Brain microvascular endothelial cell (primary cell): ENCODE results near the gene SMIM44.

Experiments used
- DNase-seq: peaks from one replicate; pipeline ENCODE4 v3.0.0-alpha.2; 2020
- H3K27ac ChIP-seq: fragments of 250-450 bp; sonication (Bioruptor Pico); 2 replicates; pipeline ENCODE4 v1.5.1; 2020; ENCODE audit warnings: mild to moderate bottlenecking, moderate library complexity
- H3K27me3 ChIP-seq: fragments of 250-450 bp; sonication (Bioruptor Pico); replicated peaks from 2 replicates; pipeline ENCODE4 v1.5.1; 2020; ENCODE audit warnings: mild to moderate bottlenecking
- H3K36me3 ChIP-seq: fragments of 250-450 bp; sonication (Bioruptor Pico); replicated peaks from 2 replicates; pipeline ENCODE4 v1.5.1; 2020; ENCODE audit warnings: mild to moderate bottlenecking
- H3K4me3 ChIP-seq: 2 replicates; pipeline ENCODE4 v1.5.1; 2011; ENCODE audit warnings: low read depth, mild to moderate bottlenecking, control low read depth, low read length, moderate library complexity
- in situ Hi-C: cut with HindIII; loops from 2 replicates; pipeline ENCODE4 v1.10.0; 2017; ENCODE audit warnings: low sequenced_read_pairs, low pct_ligation_motif_present
- TF ChIP-seq, protein P1 (sequence below): IDR thresholded peaks from 2 replicates; pipeline ENCODE4 v1.5.1; 2011; ENCODE audit warnings: low read depth, mild to moderate bottlenecking, moderate library complexity, low read length, control low read depth, inconsistent platforms; ENCODE audit errors: missing control alignments

Gene SMIM44

DNA sequence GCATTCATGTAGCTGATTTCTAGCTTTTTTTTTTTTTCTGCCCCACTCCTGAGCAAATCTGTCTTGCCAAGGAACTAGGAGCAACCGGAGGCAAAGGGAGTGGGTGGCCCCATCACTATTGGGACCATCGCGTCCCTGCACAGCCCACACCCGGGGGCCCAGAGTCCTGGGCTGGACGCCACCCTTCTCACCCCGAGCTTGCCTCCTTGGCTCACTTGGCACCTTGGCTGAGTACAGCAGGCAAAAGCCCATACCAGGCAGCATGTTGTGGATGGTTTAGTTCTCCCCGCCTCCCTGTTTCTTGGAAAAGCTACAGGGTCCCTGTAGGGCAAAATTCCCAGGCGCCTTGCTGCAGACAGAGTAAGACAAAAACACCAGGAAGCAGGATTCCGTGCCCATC lies 16.6 kb downstream of the SMIM44 start:
- H3K27ac ChIP-seq = no peak overlapping the region
- no peaks in the 10 kb centered on the region for H3K27me3 ChIP-seq
- DNase-seq = no peak
- in situ Hi-C loops = loop anchor here (10.0 kb wide), 1 partner anchor 142 kb away; no protein-coding TSS in a partner anchor
- H3K36me3 ChIP-seq = peaks cover 14% of the 10 kb centered on the region
- no peak overlapping the region for H3K4me3 ChIP-seq
- TF ChIP-seq, protein P1, sequence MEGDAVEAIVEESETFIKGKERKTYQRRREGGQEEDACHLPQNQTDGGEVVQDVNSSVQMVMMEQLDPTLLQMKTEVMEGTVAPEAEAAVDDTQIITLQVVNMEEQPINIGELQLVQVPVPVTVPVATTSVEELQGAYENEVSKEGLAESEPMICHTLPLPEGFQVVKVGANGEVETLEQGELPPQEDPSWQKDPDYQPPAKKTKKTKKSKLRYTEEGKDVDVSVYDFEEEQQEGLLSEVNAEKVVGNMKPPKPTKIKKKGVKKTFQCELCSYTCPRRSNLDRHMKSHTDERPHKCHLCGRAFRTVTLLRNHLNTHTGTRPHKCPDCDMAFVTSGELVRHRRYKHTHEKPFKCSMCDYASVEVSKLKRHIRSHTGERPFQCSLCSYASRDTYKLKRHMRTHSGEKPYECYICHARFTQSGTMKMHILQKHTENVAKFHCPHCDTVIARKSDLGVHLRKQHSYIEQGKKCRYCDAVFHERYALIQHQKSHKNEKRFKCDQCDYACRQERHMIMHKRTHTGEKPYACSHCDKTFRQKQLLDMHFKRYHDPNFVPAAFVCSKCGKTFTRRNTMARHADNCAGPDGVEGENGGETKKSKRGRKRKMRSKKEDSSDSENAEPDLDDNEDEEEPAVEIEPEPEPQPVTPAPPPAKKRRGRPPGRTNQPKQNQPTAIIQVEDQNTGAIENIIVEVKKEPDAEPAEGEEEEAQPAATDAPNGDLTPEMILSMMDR = no peak

- no peak overlapping the region for H3K27ac ChIP-seq
- in situ Hi-C loops = loop anchor here (10.0 kb wide), 1 partner anchor 141 kb away; no protein-coding TSS in a partner anchor
- TF ChIP-seq, protein P1 = peak; percentile 21
- H3K4me3 ChIP-seq = no peak overlapping the region
- no peaks in the 10 kb centered on the region for H3K27me3 ChIP-seq
- peaks cover 20% of the 10 kb centered on the region for H3K36me3 ChIP-seq
- no peak for DNase-seq
Measured at GRCh38 chr19:3465552-3465951, 17.7 kb downstream of the SMIM44 start.

DNA sequence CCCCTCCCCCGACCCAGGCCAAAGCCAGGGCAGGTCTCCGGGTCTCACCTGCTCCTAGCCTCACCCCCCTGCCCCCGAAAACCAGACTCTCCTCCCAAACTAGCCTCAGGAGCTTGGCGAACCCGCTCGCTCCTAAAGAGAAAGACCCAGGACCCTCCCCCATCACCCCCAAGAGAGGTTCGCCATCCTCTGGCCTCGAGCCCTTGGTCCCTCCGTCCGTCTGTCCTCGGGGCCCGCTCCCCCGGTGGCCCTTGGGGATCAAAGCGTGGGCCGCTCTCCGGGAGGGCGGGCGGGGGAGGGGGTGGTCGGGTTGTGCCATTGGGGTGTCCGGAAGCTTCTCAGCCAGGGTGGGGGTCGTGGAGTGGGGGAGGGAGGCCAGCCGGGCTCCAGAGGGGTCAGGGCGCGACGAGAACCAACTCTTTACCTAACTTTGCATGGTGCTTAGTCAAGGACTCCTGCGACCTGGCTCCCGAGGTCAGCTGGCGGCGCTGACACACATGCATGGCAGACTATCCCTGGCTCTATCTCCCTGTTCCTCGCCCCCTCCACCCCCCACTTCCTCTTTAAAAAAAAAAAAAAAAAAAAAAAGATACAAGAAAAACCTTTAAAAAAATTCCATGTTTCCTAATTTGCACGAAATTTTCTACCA lies 18.5 kb downstream of the SMIM44 start:
- TF ChIP-seq, protein P1 = no peak
- no peak for DNase-seq
- in situ Hi-C loops = loop anchor here (10.0 kb wide), 1 partner anchor 140 kb away; no protein-coding TSS in a partner anchor
- Histone ChIP-seq H3K36me3 (peaks cover 25% of the 10 kb centered on the region), H3K4me3 (no peak overlapping the region), H3K27ac (no peak overlapping the region), H3K27me3 (no peaks in the 10 kb centered on the region)

DNA sequence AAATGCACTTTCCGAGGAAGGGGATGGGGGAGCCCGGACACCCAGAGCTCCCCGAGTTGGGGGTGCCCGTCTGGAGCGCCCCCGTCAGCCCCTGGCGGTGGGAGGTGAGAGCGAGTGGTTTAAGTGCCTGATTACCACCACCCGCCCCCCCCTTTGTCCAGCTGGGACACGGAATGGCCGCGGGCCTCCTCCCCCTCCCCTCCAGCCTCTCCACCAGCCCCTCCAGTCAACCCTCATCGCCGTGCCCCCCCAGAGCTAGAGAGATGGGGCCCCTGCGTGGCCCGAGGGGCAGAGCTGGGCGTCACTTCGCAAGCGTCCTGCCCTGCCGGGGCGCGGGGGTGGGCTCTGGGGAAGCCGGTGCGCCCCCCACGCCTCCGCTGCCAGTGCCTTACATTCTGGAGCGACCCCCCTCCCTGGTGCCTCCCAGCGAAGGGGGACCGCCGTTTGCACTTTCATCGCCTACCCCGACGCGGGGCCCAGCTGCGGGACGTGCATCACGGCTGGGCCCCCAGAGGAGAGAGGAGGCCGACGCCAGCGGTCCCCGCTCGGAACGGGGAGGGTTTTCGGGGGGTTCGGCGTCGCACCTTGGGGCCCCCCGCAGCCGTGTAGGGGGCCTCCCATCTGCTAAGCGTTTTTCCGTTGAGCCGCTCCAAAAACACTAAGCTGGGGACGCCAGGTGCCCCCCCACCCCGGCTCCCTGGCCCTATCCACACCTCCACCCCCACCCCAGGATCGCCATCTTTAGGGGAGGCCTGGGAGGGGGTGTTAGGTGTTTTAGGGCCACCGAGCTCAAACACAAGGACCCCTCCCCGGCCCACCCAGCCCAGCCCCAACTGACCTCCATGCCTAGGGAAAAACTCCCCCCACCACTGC lies 19.3 kb downstream of the SMIM44 start:
- peaks cover 25% of the 10 kb centered on the region for H3K36me3 ChIP-seq
- DNase-seq = no peak
- TF ChIP-seq, protein P1 = peak; percentile 21
- in situ Hi-C loops = loop anchor here (10.0 kb wide), 1 partner anchor 139 kb away; no protein-coding TSS in a partner anchor
- no peak overlapping the region for H3K4me3 ChIP-seq
- H3K27me3 ChIP-seq = no peaks in the 10 kb centered on the region
- no peak overlapping the region for H3K27ac ChIP-seq

GRCh38 chr19:3462991-3463713 lies 20.1 kb downstream of the SMIM44 start:
- Histone ChIP-seq H3K36me3 (peaks cover 25% of the 10 kb centered on the region), H3K27me3 (no peaks in the 10 kb centered on the region), H3K27ac (no peak overlapping the region), H3K4me3 (no peak overlapping the region)
- DNase-seq = no peak
- in situ Hi-C loops = loop anchor here (10.0 kb wide), 1 partner anchor 138 kb away; no protein-coding TSS in a partner anchor
- TF ChIP-seq, protein P1 = no peak
